H9 (cell line): ENCODE results near the gene AMOT. TPM values are rescaled to one million over a fixed set of nuclear protein-coding genes. Genes with fewer than 3 reads are reported as not detected.

Experiments
- DNase-seq: peaks from one replicate; pipeline ENCODE4 v3.0.0-alpha.2; 2017
- H2AFZ ChIP-seq: one replicate; pipeline ENCODE4 v1.6.1; 2013; ENCODE audit warnings: mild to moderate bottlenecking, low read length, control low read depth, moderate library complexity
- H2AK5ac ChIP-seq: 2 replicates; pipeline ENCODE4 v1.6.1; 2013; ENCODE audit warnings: low read length, control low read depth, mixed read lengths; ENCODE audit not compliant: insufficient read length
- H2BK120ac ChIP-seq: one replicate; pipeline ENCODE4 v1.6.1; 2013; ENCODE audit warnings: low read depth, mild to moderate bottlenecking, low read length, control low read depth, inconsistent platforms; ENCODE audit not compliant: poor library complexity, severe bottlenecking
- H2BK12ac ChIP-seq: 2 replicates; pipeline ENCODE4 v1.6.1; 2013; ENCODE audit warnings: low read length, control low read depth, mixed read lengths, low read depth; ENCODE audit not compliant: insufficient read length
- H2BK15ac ChIP-seq: 2 replicates; pipeline ENCODE4 v1.6.1; 2013; ENCODE audit warnings: low read depth, low read length, control low read depth
- H2BK20ac ChIP-seq: one replicate; pipeline ENCODE4 v1.6.1; 2013; ENCODE audit warnings: low read depth, mild to moderate bottlenecking, low read length, control low read depth, inconsistent platforms; ENCODE audit not compliant: poor library complexity, severe bottlenecking
- H2BK5ac ChIP-seq: 2 replicates; pipeline ENCODE4 v1.6.1; 2013; ENCODE audit warnings: low read length, control low read depth, mixed read lengths; ENCODE audit not compliant: insufficient read length
- H3K14ac ChIP-seq: 2 replicates; pipeline ENCODE4 v1.6.1; 2013; ENCODE audit warnings: low read length, control low read depth; ENCODE audit not compliant: insufficient read depth
- H3K18ac ChIP-seq: 2 replicates; pipeline ENCODE4 v1.6.1; 2013; ENCODE audit warnings: low read depth, mild to moderate bottlenecking, mixed read lengths, low read length, control low read depth; ENCODE audit not compliant: insufficient read length
- H3K23ac ChIP-seq: 2 replicates; pipeline ENCODE4 v1.6.1; 2013; ENCODE audit warnings: low read length, control low read depth, mixed read lengths, low read depth; ENCODE audit not compliant: insufficient read length
- H3K23me2 ChIP-seq: 2 replicates; pipeline ENCODE4 v1.6.1; 2013; ENCODE audit warnings: low read depth, mild to moderate bottlenecking, mixed read lengths, low read length, control low read depth; ENCODE audit not compliant: insufficient read length, poor library complexity, severe bottlenecking
- H3K27ac ChIP-seq: 2 replicates; pipeline ENCODE4 v1.5.1; 2013; ENCODE audit warnings: low read length, control low read depth, mixed read lengths, low read depth; ENCODE audit not compliant: insufficient read length
- H3K27me3 ChIP-seq: 2 replicates; pipeline ENCODE4 v1.6.1; 2013; ENCODE audit warnings: low read length, control low read depth, inconsistent platforms; ENCODE audit not compliant: insufficient read depth
- H3K4ac ChIP-seq: 2 replicates; pipeline ENCODE4 v1.6.1; 2013; ENCODE audit warnings: low read depth, mild to moderate bottlenecking, control low read depth, inconsistent platforms, low read length, moderate library complexity
- H3K4me1 ChIP-seq: 2 replicates; pipeline ENCODE4 v1.6.1; 2013; ENCODE audit warnings: low read length, control low read depth, inconsistent platforms; ENCODE audit not compliant: insufficient read depth
- H3K4me2 ChIP-seq: 2 replicates; pipeline ENCODE4 v1.6.1; 2013; ENCODE audit warnings: low read length, control low read depth, mixed read lengths; ENCODE audit not compliant: insufficient read length, insufficient read depth
- H3K56ac ChIP-seq: 2 replicates; pipeline ENCODE4 v1.6.1; 2013; ENCODE audit warnings: low read depth, mild to moderate bottlenecking, mixed read lengths, low read length, control low read depth; ENCODE audit not compliant: insufficient read length
- H3K79me1 ChIP-seq: 2 replicates; pipeline ENCODE4 v1.6.1; 2013; ENCODE audit warnings: low read depth, mild to moderate bottlenecking, moderate library complexity, low read length, control low read depth, inconsistent platforms; ENCODE audit not compliant: insufficient read depth, poor library complexity, severe bottlenecking
- H3K79me2 ChIP-seq: 2 replicates; pipeline ENCODE4 v1.6.1; 2013; ENCODE audit warnings: low read length, control low read depth, inconsistent platforms; ENCODE audit not compliant: insufficient read depth
- H3K9ac ChIP-seq: 2 replicates; pipeline ENCODE4 v1.6.1; 2013; ENCODE audit warnings: low read length, control low read depth, mixed read lengths; ENCODE audit not compliant: insufficient read length; ENCODE audit errors: extremely low read depth
- H3K9me3 ChIP-seq: one replicate; pipeline ENCODE4 v1.6.1; 2013; ENCODE audit warnings: low read depth, low read length, inconsistent platforms; ENCODE audit not compliant: control insufficient read depth
- H3T11ph ChIP-seq: one replicate; pipeline ENCODE4 v1.6.1; 2013; ENCODE audit warnings: mild to moderate bottlenecking, low read length, control low read depth, inconsistent platforms
- H4K20me1 ChIP-seq: one replicate; pipeline ENCODE4 v1.6.1; 2013; ENCODE audit not compliant: control insufficient read depth, insufficient read length, insufficient read depth
- H4K5ac ChIP-seq: 2 replicates; pipeline ENCODE4 v1.6.1; 2013; ENCODE audit warnings: low read depth, mild to moderate bottlenecking, mixed read lengths, low read length, control low read depth; ENCODE audit not compliant: insufficient read length
- H4K8ac ChIP-seq: replicated peaks from 2 replicates; pipeline ENCODE4 v1.6.1; 2013; ENCODE audit warnings: low read length, control low read depth, mixed read lengths, low read depth; ENCODE audit not compliant: insufficient read length
- H4K91ac ChIP-seq: 2 replicates; pipeline ENCODE4 v1.6.1; 2013; ENCODE audit warnings: low read depth, mild to moderate bottlenecking, moderate library complexity, mixed read lengths, low read length, control low read depth; ENCODE audit not compliant: insufficient read length
- H3K27ac Mint-ChIP-seq, 3 experiments: 2 replicates in 2 of 3; 3 replicates in 1 of 3; pipeline ENCODE4 v1.8.0; 2020 to 2021; ENCODE audit warnings: mixed read lengths in 3 of 3, mild to moderate bottlenecking in 1 of 3, moderate library complexity in 1 of 3
- H3K27me3 Mint-ChIP-seq: 2 replicates; pipeline ENCODE4 v1.8.0; 2021; ENCODE audit warnings: low read depth, mild to moderate bottlenecking, moderate library complexity, mixed read lengths
- H3K36me3 Mint-ChIP-seq, 3 experiments: 2 replicates in 2 of 3; 3 replicates in 1 of 3; pipeline ENCODE4 v1.8.0; 2020 to 2021; ENCODE audit warnings: low read depth in 3 of 3, mixed read lengths in 3 of 3; ENCODE audit not compliant: insufficient read depth in 1 of 3
- H3K4me1 Mint-ChIP-seq, 2 experiments: 2 replicates each; pipeline ENCODE4 v1.8.0; 2020; ENCODE audit warnings: mixed read lengths in 2 of 2
- H3K4me3 Mint-ChIP-seq, 2 experiments: 2 replicates in 1 of 2; 3 replicates in 1 of 2; pipeline ENCODE4 v1.8.0; 2020 to 2021; ENCODE audit warnings: mild to moderate bottlenecking in 2 of 2, mixed read lengths in 2 of 2, moderate library complexity in 1 of 2
- H3K9me3 Mint-ChIP-seq, 2 experiments: 2 replicates in 1 of 2; 3 replicates in 1 of 2; pipeline ENCODE4 v1.8.0; 2020; ENCODE audit warnings: mild to moderate bottlenecking in 2 of 2, mixed read lengths in 2 of 2, moderate library complexity in 1 of 2
- WGBS: extraction: QIAGEN DNeasy Blood & Tissue Kit; methylation state at CpG from one replicate; pipeline ENCODE4 v1.1.7; 2013; ENCODE audit warnings: missing lambda C conversion rate, low lambda C conversion rate, mixed read lengths; ENCODE audit not compliant: insufficient read length; ENCODE audit errors: extremely low coverage; 5-methylcytosine and 5-hydroxymethylcytosine counted together
- long read RNA-seq: library from polyadenylated mRNA; unstranded; transcript quantifications from one replicate; pipeline ENCODE4 v2.0.0, GENCODE V29; 2020
- total RNA-seq: library from RNA; stranded (reverse); gene quantifications from 2 replicates; pipeline ENCODE4 v1.2.1, GENCODE V29; 2021
- TF ChIP-seq, protein P1 (sequence below): fragments of 200-600 bp; sonication (generic); conservative IDR thresholded peaks from 3 replicates; pipeline ENCODE4 v1.8.0; 2021; ENCODE audit warnings: antibody characterized with exemption, mild to moderate bottlenecking

Gene AMOT
- 17.6 and 19.9 TPM in 2 replicates for total RNA-seq
- long read RNA-seq, partial matches to known transcripts: 10 of 17 reads
- long read RNA-seq, other reads (novel, unspliced or antisense): 7 of 17 reads

DNA sequence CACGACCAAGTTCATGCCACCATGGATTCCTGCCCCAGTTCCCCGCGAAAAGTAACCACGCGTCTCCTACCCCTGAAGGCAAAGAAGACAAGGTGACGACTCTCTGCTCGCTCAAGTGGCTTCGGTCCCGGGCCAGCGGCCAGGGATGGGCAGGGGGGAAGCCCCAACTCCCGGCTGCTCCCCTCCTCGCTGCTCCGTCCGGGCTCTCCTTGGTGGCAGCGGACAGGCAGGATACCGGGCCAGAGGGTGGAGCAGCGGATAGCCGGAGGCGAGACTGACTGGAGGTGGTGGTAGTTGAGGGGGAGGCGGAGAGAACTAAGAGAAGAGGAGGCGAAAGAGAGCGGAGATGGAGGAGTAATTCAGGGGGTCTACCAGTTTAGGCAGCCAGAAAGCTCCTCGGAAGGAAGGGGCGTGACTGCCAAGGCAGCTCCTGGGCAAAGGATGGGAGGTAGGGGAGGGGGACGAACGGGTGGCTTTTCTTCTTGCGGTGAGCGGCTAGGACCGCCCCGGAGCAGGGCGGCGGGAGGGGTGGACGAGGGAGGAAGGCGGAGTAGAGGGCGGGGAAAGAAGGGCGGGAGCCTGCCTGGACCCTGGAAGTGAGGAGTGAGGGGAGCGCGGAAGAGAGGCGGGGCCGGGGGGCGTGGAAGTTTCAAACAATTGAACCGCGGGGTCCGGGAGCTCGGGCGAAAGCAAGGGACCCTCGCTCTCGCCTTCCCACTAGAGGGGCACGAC lies at the start of gene AMOT:
Gene AMOT, minus strand, starts transcription at position 450 of the 732 bp plus-strand sequence. CDS start 17,705 bp downstream, outside the sequence.
- Histone ChIP-seq H4K8ac (no peak within 1 kb of the TSS), H2AK5ac (no peak within 1 kb of the TSS), H3K56ac (no peak within 1 kb of the TSS), H2BK15ac (no peak within 1 kb of the TSS; the same call in 1 of the 2 replicates), H2BK20ac (no peak within 1 kb of the TSS), H3K4me1 (peaks cover 5% of the 10 kb centered on the region), H3K4ac (no peak within 1 kb of the TSS), H3K27me3 (peaks cover 15% of the 10 kb centered on the region; the same call in 1 of the 2 replicates), H3K23ac (no peak within 1 kb of the TSS), H3K4me2 (peak within 1 kb of the TSS; percentile 58), H4K5ac (no peak within 1 kb of the TSS), H4K91ac (no peak within 1 kb of the TSS), H2BK120ac (no peak within 1 kb of the TSS), H3K14ac (no peak within 1 kb of the TSS; the same call in 1 of the 2 replicates), H3T11ph (no peak within 1 kb of the TSS), H3K79me1 (no peaks in the 10 kb centered on the region), H4K20me1 (no peaks in the 10 kb centered on the region), H2BK5ac (no peak within 1 kb of the TSS), H3K18ac (peak within 1 kb of the TSS; percentile 62), H2BK12ac (no peak within 1 kb of the TSS), H3K23me2 (peaks cover 17% of the 10 kb centered on the region), H3K27ac (no peak within 1 kb of the TSS), H3K9ac (peak within 1 kb of the TSS; percentile 67), H3K9me3 (no peaks in the 10 kb centered on the region), H2AFZ (peak within 1 kb of the TSS; percentile 74), H3K79me2 (no peaks in the 10 kb centered on the region)
- Mint-ChIP-seq H3K4me1 (peaks cover 30% of the 10 kb centered on the region in 2 experiments), H3K4me3 (peak within 1 kb of the TSS; percentile 97 to 98), H3K36me3 (peaks cover 0 to 9% (median 3%) of the 10 kb centered on the region in 3 experiments; a peak in 4 of 7 replicates), H3K9me3 (peaks cover 7% of the 10 kb centered on the region in 2 experiments), H3K27me3 (peaks cover 33% of the 10 kb centered on the region), H3K27ac (peak within 1 kb of the TSS; percentile 95 to 97 (median 96))
- peak; percentile 98 for DNase-seq
- no CpG with 5 or more reads among the region's 49 CpGs for WGBS
- TF ChIP-seq, protein P1, sequence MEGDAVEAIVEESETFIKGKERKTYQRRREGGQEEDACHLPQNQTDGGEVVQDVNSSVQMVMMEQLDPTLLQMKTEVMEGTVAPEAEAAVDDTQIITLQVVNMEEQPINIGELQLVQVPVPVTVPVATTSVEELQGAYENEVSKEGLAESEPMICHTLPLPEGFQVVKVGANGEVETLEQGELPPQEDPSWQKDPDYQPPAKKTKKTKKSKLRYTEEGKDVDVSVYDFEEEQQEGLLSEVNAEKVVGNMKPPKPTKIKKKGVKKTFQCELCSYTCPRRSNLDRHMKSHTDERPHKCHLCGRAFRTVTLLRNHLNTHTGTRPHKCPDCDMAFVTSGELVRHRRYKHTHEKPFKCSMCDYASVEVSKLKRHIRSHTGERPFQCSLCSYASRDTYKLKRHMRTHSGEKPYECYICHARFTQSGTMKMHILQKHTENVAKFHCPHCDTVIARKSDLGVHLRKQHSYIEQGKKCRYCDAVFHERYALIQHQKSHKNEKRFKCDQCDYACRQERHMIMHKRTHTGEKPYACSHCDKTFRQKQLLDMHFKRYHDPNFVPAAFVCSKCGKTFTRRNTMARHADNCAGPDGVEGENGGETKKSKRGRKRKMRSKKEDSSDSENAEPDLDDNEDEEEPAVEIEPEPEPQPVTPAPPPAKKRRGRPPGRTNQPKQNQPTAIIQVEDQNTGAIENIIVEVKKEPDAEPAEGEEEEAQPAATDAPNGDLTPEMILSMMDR: no peak
